Astrocyte (in vitro differentiated cells and primary cell): ENCODE results near the gene IGSF22. TPM values are rescaled to one million over a fixed set of nuclear protein-coding genes. Genes with fewer than 3 reads are reported as not detected.

Source experiments
- DNase-seq: peaks from one replicate; pipeline ENCODE4 v3.0.0-alpha.2; 2010; ENCODE audit warnings: low read depth
- FAIRE-seq: peaks from 2 replicates; lab custom pipeline; 2011; peaks lifted over from hg19 to GRCh38; lab: Jason Lieb, UNC
- H2AFZ ChIP-seq: 2 replicates; pipeline ENCODE4 v1.6.0; 2012; ENCODE audit warnings: low read depth, low read length, inconsistent platforms
- H3K27ac ChIP-seq: 2 replicates; pipeline ENCODE4 v1.5.1; 2011; ENCODE audit warnings: low read depth, low read length, inconsistent platforms
- H3K27me3 ChIP-seq: 2 replicates; pipeline ENCODE4 v1.6.0; 2011; ENCODE audit warnings: low read length, inconsistent platforms; ENCODE audit not compliant: insufficient read depth
- H3K36me3 ChIP-seq: 2 replicates; pipeline ENCODE4 v1.5.1; 2011; ENCODE audit warnings: low read length, inconsistent platforms; ENCODE audit not compliant: insufficient read depth
- H3K4me1 ChIP-seq: 2 replicates; pipeline ENCODE4 v1.5.1; 2011; ENCODE audit warnings: low read length, inconsistent platforms; ENCODE audit not compliant: insufficient read depth
- H3K4me2 ChIP-seq: 2 replicates; pipeline ENCODE4 v1.6.0; 2012; ENCODE audit warnings: low read length, inconsistent platforms
- H3K4me3 ChIP-seq: 2 replicates; pipeline ENCODE4 v1.5.1; 2011; ENCODE audit warnings: low read depth, mild to moderate bottlenecking, low read length, inconsistent platforms; ENCODE audit not compliant: insufficient read depth
- H3K79me2 ChIP-seq: 2 replicates; pipeline ENCODE4 v1.6.0; 2012; ENCODE audit warnings: mild to moderate bottlenecking, low read length, inconsistent platforms; ENCODE audit not compliant: insufficient read depth
- H3K9ac ChIP-seq: 2 replicates; pipeline ENCODE4 v1.6.0; 2012; ENCODE audit warnings: mild to moderate bottlenecking, low read length, inconsistent platforms
- H3K9me3 ChIP-seq: 2 replicates; pipeline ENCODE4 v1.5.1; 2012; ENCODE audit warnings: low read depth, mild to moderate bottlenecking, low read length, inconsistent platforms; ENCODE audit not compliant: insufficient read depth
- H4K20me1 ChIP-seq: 2 replicates; pipeline ENCODE4 v1.6.0; 2012; ENCODE audit warnings: low read length, inconsistent platforms; ENCODE audit not compliant: insufficient read depth
- H3K27ac Mint-ChIP-seq: one replicate; pipeline ENCODE4 v1.8.0; 2021; ENCODE audit warnings: mild to moderate bottlenecking, mixed read lengths; ENCODE audit not compliant: unreplicated experiment
- H3K27me3 Mint-ChIP-seq: one replicate; pipeline ENCODE4 v1.8.0; 2021; ENCODE audit warnings: low read depth, mixed read lengths; ENCODE audit not compliant: unreplicated experiment
- H3K36me3 Mint-ChIP-seq: one replicate; pipeline ENCODE4 v1.8.0; 2021; ENCODE audit warnings: low read depth, mixed read lengths; ENCODE audit not compliant: unreplicated experiment
- H3K4me1 Mint-ChIP-seq: one replicate; pipeline ENCODE4 v1.8.0; 2021; ENCODE audit warnings: low read depth, mixed read lengths; ENCODE audit not compliant: unreplicated experiment
- H3K4me3 Mint-ChIP-seq: one replicate; pipeline ENCODE4 v1.8.0; 2021; ENCODE audit warnings: mild to moderate bottlenecking, moderate library complexity, mixed read lengths; ENCODE audit not compliant: unreplicated experiment
- H3K9me3 Mint-ChIP-seq: one replicate; pipeline ENCODE4 v1.8.0; 2021; ENCODE audit warnings: mild to moderate bottlenecking, mixed read lengths; ENCODE audit not compliant: unreplicated experiment
- EZH2 ChIP-seq: IDR thresholded peaks from 2 replicates; pipeline ENCODE4 v1.6.1; 2012; ENCODE audit warnings: mild to moderate bottlenecking, low read length, inconsistent platforms; ENCODE audit not compliant: insufficient read depth
- total RNA-seq: library from RNA; stranded (reverse); gene quantifications from 2 replicates; pipeline ENCODE4 v1.2.1, GENCODE V29; 2021
- TF ChIP-seq, protein P1 (sequence below): IDR thresholded peaks from 2 replicates; pipeline ENCODE4 v1.5.1; 2011; ENCODE audit warnings: low read depth, mild to moderate bottlenecking, inconsistent platforms, low read length, moderate library complexity; ENCODE audit not compliant: insufficient read depth

The IGSF22 gene
- total RNA-seq, 1 donor from 2014 or later = 0.05 TPM

DNA sequence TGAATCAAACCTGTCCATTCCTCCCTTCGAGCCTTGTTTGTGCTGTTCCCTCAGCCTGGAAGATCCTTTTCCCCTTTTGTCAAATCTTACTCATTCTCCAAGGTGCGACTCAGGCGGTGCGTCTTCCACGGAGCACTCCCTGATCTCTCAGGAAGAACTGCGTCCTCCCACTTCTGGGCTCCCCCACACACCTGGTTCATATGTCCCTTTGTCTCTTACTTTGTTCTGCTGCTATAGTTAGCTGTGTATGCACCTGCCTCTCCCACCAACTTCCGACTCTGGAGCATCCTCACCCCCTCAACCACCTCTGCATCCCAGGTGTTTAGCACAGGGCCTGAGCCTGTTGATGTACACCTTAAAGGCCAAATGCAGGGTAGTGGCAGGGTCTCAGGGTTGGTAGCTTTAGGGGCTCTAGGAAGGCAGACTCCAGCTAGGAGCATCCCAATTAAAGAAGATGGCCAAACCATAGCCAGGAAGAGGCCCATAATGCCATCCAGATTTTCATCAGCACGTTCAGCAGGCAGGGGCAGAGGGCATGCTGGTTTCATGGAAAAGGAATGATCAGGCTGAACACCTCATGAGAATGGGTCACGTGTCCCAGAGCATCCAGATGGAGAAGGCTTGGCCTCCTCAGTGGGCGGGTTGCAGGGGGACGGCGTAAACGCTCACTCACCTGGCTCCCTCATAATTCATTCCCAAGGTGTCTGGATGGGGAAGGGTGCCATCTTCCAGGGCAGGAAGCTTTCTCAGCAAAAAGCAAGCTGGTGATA is 45.5 kb upstream of the IGSF22 start:
- Histone ChIP-seq H3K27ac (no peak overlapping the region), H3K4me3 (no peak overlapping the region), H3K79me2 (no peaks in the 10 kb centered on the region), H3K36me3 (no peaks in the 10 kb centered on the region), H3K9me3 (no peaks in the 10 kb centered on the region), H4K20me1 (no peaks in the 10 kb centered on the region), H2AFZ (no peak overlapping the region), H3K9ac (no peak overlapping the region), H3K4me2 (no peak overlapping the region), H3K27me3 (peaks cover 4% of the 10 kb centered on the region), H3K4me1 (no peaks in the 10 kb centered on the region)
- Mint-ChIP-seq H3K27ac (no peak overlapping the region), H3K9me3 (peaks cover 2% of the 10 kb centered on the region), H3K4me1 (peaks cover 2% of the 10 kb centered on the region), H3K27me3 (peaks cover 33% of the 10 kb centered on the region), H3K4me3 (no peak overlapping the region), H3K36me3 (no peaks in the 10 kb centered on the region)
- DNase-seq = no peak
- no peak for FAIRE-seq
- TF ChIP-seq EZH2 = no peak
- TF ChIP-seq, protein P1, sequence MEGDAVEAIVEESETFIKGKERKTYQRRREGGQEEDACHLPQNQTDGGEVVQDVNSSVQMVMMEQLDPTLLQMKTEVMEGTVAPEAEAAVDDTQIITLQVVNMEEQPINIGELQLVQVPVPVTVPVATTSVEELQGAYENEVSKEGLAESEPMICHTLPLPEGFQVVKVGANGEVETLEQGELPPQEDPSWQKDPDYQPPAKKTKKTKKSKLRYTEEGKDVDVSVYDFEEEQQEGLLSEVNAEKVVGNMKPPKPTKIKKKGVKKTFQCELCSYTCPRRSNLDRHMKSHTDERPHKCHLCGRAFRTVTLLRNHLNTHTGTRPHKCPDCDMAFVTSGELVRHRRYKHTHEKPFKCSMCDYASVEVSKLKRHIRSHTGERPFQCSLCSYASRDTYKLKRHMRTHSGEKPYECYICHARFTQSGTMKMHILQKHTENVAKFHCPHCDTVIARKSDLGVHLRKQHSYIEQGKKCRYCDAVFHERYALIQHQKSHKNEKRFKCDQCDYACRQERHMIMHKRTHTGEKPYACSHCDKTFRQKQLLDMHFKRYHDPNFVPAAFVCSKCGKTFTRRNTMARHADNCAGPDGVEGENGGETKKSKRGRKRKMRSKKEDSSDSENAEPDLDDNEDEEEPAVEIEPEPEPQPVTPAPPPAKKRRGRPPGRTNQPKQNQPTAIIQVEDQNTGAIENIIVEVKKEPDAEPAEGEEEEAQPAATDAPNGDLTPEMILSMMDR = no peak

DNA sequence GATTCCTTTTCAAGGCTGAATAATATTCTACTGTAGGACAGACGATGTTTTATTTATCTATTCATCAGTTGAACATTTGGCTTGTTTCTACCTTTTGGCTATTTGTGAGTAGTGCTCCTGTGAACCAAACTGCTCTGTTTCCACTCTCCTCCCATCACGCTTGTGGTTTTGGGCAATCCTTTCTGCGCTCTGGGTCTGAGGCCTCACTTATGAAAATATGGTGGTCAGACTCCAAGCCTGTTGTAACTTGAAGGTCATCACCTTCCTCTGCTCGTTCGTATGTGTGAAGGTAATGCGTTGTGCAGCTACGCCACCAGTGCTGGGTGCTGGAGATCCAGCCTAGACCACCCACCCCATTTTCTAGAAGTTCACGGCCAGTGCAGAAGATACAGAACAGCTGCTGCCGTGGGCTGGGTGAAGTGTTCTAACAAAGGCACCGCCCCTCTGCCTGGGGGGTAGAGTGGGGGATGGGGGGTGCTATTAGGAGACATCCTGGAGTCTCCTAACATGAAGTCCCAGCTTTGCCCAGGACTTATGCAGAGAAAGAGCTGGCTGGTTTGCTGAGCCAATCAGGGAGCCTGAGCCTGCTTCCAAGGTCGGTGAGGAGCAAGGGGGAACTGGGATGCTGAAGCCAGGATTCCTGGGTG is 44.6 kb upstream of the IGSF22 start:
- no peak overlapping the region for H3K4me3 Mint-ChIP-seq
- FAIRE-seq = no peak

More for the DNA sequence above, 44.6 kb upstream of the IGSF22 start:
- H3K27me3 ChIP-seq = peaks cover 4% of the 10 kb centered on the region
- H3K4me1 Mint-ChIP-seq = peaks cover 2% of the 10 kb centered on the region
- no peak for DNase-seq
- no peaks in the 10 kb centered on the region for H3K36me3 Mint-ChIP-seq
- no peak overlapping the region for H3K4me2 ChIP-seq
- H3K9ac ChIP-seq = no peak overlapping the region
- H3K27ac ChIP-seq = no peak overlapping the region
- TF ChIP-seq, protein P1 = no peak
- TF ChIP-seq EZH2 = no peak
- no peaks in the 10 kb centered on the region for H3K4me1 ChIP-seq
- H3K27me3 Mint-ChIP-seq = peaks cover 33% of the 10 kb centered on the region
- H3K9me3 ChIP-seq = no peaks in the 10 kb centered on the region
- no peak overlapping the region for H3K27ac Mint-ChIP-seq
- H4K20me1 ChIP-seq = no peaks in the 10 kb centered on the region
- peaks cover 2% of the 10 kb centered on the region for H3K9me3 Mint-ChIP-seq
- no peak overlapping the region for H2AFZ ChIP-seq
- H3K79me2 ChIP-seq = no peaks in the 10 kb centered on the region
- no peak overlapping the region for H3K4me3 ChIP-seq
- H3K36me3 ChIP-seq = no peaks in the 10 kb centered on the region
